GM18861 (cell line): ENCODE data around the gene SLF1.

ENCODE experiments used
- ATAC-seq: cut with Tn5 transposase; IDR thresholded peaks from one replicate; pipeline ENCODE4 v1.9.1; 2021; ENCODE audit not compliant: unreplicated experiment

Gene SLF1

DNA sequence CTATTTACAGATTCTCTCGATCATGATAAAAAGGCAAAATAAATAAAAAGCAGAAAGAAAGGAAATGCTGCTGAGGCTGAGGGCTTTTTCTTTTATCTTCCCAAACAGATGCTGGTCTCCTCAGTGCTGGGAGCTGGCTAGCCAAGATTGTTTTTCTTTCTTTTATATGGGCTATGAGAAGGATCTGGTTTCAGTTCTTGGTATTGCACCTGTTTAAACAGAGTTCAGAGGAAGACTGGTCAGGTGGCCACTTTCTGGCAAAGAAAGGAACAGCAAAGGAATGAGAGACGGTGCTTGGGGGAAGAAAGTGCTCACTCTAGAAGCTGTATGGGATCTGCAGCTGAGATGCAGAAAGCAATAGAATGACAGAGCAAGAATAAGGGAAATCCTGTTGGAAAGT lies 88.9 kb downstream of the SLF1 start:
- no peak for ATAC-seq

DNA sequence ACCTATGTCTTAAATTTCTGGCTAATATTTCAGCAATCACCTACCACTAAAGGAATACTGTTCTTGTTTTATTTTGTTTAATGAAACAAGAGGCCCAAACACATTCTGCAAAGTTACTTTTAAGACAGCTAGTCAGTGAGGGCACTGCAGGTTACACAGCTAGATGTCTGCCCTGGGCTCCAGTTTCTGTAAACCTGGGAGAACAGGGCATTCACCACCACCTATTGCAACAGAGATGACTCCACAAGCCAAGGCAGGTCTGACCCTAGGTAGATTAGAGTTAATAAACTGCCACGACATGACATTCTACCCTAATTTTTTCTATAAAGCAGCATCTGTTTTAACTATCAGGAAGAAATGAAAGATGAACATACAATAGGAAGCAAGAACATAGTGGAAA lies 90.8 kb downstream of the SLF1 start:
- no peak for ATAC-seq

GRCh38 chr5:94711785-94712184 lies 93.3 kb downstream of the SLF1 start:
- ATAC-seq = no peak

DNA sequence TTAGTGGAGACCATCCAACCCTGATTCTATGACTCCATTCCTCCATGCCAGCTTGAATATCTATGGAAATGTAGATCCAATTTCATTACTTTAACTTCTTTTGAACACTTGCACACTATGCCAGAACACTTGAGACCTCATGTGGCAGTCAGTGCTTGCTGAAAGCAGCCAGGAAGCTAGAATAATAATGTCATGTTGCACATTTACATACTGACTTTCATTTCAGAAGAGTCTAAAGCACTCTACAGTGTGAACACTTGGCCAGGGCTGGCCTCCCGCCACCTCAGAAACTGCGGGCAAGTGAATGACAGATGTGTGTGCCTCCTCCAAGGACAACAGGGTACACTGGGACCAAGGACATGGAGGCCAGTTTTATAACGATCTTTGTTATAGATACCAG lies 97.3 kb downstream of the SLF1 start:
- ATAC-seq = no peak

DNA sequence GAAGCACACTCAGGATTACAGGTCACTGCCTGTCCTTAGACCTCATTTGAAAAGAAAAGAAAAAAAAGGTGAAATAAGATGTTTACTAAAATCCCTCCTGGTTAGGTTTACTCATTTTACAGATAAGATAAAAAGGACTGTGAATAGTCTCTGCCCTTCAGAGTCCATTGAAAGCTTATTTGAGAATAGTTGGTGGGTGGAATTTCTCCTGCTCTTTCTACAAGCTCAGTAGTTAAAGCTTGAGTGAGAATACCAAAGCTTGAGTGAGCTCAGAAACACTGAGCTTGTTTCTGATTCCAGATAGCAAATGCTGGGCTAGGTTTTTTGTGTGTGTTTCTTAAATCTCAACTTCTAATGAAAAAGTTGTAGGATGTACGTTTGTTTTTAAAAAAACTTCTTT lies 106.7 kb downstream of the SLF1 start:
- no peak for ATAC-seq

- no peak for ATAC-seq
These were observed 113.0 kb downstream of the SLF1 start for GRCh38 chr5:94731471-94731870.

- ATAC-seq = no peak
These were observed 118.0 kb downstream of the SLF1 start for GRCh38 chr5:94736498-94736897.

- no peak for ATAC-seq
These were observed 121.8 kb downstream of the SLF1 start for GRCh38 chr5:94740286-94740685.

- no peak for ATAC-seq
These were observed 124.4 kb downstream of the SLF1 start for GRCh38 chr5:94742852-94743251.

DNA sequence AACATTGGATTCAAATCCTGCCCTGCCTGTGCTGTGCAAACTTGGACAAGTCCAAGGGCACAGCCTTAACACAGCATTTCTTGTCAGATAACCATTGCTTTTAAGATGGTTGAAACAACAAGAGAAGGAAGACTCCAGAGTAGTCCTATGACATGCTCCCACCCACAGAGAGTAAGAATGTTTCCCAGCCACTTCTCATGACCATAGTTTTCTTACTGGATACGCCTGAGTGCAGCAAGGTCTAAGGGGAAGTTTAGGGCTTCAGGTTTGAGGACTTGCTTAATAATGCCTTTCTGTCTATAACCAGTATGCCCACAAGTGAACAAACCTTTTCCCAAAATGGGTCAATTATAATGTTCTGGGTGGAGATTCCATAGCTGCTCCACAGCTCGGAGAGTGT lies 126.4 kb downstream of the SLF1 start:
- no peak for ATAC-seq

DNA sequence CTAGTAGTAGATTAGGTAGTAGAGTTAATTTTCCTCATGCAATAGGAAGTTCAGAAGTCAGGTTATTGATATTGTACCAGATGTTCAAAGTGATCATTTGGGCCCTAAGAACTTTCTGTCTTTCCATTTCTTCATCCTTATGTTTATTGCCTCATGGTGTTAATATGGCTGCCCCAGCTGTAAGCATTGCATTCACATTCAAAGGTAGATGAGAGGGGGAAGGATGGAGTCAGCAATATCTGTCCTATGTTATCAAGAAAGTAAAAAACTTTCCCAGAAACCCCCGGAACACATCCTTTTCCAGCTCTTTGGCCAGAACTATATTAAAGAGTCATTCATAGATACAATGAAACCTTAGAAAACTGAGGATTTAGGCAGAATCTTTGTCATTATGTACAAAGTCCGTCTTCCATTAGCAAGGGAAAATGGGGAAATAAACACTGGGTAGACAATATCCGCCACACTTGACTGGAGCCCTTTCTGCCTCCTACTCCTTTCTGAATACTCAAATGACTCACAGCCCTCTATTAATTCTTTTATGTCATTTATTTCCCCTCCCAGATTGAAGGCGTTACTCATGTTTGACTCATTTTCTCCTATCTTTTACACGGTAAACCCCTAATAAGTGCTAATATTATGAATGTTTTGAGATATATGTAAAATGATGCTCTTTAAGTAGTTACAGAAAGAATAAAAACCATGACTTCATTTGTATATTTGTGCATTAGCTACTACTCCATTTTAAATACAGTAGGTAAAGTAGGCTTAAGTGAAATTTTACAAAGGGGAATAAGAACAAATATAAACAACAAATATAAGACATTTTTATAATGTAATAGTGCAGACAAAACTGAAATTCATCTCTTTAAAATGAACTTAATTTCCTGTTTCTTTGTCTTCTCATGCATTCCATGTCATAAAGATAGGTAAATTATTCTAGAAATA lies 127.6 kb downstream of the SLF1 start:
- ATAC-seq = peak; percentile 72

DNA sequence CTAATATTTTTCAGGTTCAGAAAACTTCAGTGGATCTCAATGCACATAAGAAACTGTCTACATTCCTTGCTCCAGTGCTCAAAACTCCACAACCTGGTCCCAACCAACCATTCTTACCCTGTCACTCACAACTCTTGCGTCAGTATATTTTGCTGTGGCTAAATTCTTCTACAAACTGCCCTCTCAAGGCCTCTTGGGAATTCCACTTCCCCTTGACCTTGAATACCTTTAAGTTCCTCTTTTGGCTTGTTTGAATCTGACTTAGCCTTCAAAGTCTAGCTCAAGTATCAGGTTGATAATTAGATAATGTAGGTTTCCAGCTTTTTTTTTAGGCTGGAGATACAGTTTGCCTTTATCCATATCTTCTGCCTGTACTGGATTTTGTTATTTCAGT lies 128.3 kb downstream of the SLF1 start:
- peak; percentile 56 for ATAC-seq
